Erythroblast (primary cell): ENCODE results near the gene ANKEF1.

Source experiments
- GATA1 ChIP-seq: IDR thresholded peaks from 2 replicates; pipeline ENCODE4 v1.6.1; 2011; ENCODE audit warnings: low read depth, mild to moderate bottlenecking, control low read depth, low read length, moderate library complexity
- POLR2A ChIP-seq: IDR thresholded peaks from 2 replicates; pipeline ENCODE4 v1.6.1; 2011; ENCODE audit warnings: mild to moderate bottlenecking, low read length

DNA sequence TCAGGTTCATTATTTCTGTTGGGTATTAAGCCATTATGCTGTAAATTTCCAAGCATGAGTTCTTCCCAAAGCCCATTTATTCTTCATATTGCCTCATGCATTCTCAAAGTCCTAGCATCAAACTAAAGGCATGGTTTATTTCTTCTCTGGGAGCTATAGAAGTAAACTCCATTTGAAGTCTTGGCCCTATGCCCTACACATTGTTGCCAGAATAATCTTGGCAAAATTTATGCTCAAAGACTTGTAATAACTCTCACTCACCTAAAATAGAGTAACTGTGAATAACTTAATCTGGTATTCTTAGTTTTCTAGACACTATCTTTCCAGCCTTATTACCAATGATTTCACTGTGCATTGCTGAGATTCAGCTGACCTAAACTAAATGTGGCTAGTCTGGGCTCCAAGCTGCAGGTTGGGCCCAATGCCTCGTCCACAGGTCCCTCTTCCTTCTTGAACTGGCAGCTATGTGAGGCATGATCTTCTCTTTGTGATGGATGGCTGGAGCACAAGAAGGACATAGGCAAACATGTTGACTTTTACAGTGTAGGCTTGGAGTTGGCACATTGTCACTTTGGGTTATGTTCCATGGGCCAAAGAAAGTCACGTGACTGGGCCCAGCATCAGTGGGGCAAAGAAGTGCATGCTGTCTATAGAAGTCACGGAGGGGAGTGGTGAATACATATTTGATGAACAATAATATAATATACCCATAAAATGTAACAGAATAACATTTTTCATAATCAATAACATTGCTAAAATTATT is 39.1 kb upstream of the ANKEF1 start:
- TF ChIP-seq POLR2A (no peak), GATA1 (no peak)
